Prostate gland (tissue), 2 donors: ENCODE results near the gene POFUT2. TPM values are rescaled to one million over a fixed set of nuclear protein-coding genes. Genes with fewer than 3 reads are reported as not detected.
"Not testable (repeated sequence)": the region's sequence is repeated elsewhere in the genome, so short reads cannot be mapped to it uniquely, and the experiment has no call there.

Source experiments
- DNase-seq: peaks from one replicate; pipeline ENCODE4 v3.0.0-alpha.2; 2019; ENCODE audit warnings: low spot score
- H3K27ac ChIP-seq, 2 donors: fragments of 200-600 bp; sonication (generic); 2 replicates each; pipeline ENCODE4 v1.5.1; 2017 to 2019
- H3K27me3 ChIP-seq: fragments of 200-600 bp; sonication (generic); replicated peaks from 2 replicates; pipeline ENCODE4 v1.5.1; 2019; ENCODE audit not compliant: insufficient read depth
- H3K36me3 ChIP-seq, 2 donors: fragments of 200-600 bp; sonication (generic); 1 replicate in 1 of 2; 2 replicates in 1 of 2; pipeline versions ENCODE4 v1.5.1 to v1.8.1; 2017 to 2019
- H3K4me1 ChIP-seq: fragments of 200-600 bp; sonication (generic); replicated peaks from 2 replicates; pipeline ENCODE4 v1.5.1; 2019
- H3K4me3 ChIP-seq, 2 donors: fragments of 200-600 bp; sonication (generic); 2 replicates each; pipeline ENCODE4 v1.5.1; 2017 to 2019
- H3K9me3 ChIP-seq: fragments of 200-600 bp; sonication (generic); 2 replicates; pipeline ENCODE4 v1.5.1; 2017
- POLR2A ChIP-seq: fragments of 450-650 bp; IDR thresholded peaks from one replicate; pipeline ENCODE4 v1.6.1; 2016; ENCODE audit warnings: antibody characterized with exemption, mild to moderate bottlenecking
- POLR2AphosphoS5 ChIP-seq: sonication (generic); formaldehyde crosslinking; IDR thresholded peaks from one replicate; pipeline ENCODE4 v1.6.1; 2017; ENCODE audit warnings: antibody characterized with exemption
- WGBS: methylation state at CpG from one replicate; pipeline ENCODE4 v1.1.5; 2018; 5-methylcytosine and 5-hydroxymethylcytosine counted together
- intact Hi-C: fragments of 100-400 bp; cut with DNase I; formaldehyde crosslinking; loops from one replicate; pipeline ENCODE4 v1.14.2; 2022
- total RNA-seq, 2 donors: library from RNA; depleted of rRNA; stranded (reverse); fragments of >200 nt; gene quantifications; one replicate each; pipeline ENCODE4 v1.1.0, GENCODE V29; 2016
- TF ChIP-seq, protein P1 (sequence below), 4 experiments: fragments of 200-600 bp in 2 of 4; fragments of 450-650 bp in 2 of 4; sonication (generic) in 2 of 4; IDR thresholded peaks; 1 replicate in 3 of 4; 2 replicates in 1 of 4; pipeline ENCODE4 v1.5.1; 2016 to 2019; ENCODE audit warnings: antibody characterized with exemption in 4 of 4, mild to moderate bottlenecking in 2 of 4, moderate library complexity in 2 of 4

Gene POFUT2
- total RNA-seq, 2 donors from 2014 or later, result 20.2 to 52.4 TPM

DNA sequence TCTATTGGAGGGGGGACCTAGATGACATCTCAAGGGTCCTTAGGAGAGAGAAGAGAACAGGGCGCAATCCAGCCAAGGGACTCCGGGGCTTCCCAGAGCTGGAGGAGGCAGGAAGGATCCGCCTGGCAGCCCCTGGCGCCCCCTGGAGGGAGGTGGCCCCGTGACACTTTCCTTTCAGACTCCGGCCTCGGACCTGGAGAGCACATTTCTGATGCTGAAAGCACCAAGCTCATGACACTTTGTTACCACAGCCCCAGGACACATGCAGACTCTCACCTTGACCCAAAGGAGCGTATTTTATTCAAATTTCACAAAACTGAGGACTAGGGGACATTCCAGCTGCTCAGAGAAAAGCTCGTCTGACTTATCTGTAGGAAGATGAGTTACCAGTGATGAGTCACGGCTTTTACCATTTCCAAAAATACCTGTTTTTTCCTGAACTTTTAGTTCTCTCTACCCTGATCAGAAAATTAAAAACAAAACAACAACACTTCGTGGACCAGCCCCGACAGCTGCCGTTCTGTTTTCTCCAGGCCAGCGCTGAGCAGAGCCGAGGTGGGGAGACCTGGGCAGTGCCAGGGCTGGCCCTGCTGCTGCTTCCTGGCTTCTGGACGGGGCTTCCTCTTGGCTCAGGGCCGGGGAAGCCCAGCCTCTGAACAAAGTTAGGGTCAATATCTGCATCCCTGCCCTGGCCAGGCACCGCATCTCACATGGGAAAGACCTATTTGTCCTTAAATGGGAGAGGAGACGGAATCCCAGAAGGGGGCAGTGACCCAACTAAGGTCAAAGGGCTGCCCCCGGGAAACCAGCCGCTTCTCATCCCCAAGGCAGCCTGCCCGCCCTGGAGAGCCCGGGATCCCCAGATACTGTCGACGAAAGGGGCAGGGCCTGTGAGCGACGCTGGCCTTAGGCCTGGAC is 21.6 kb upstream of the POFUT2 start:
- no peaks in the 10 kb centered on the region for H3K36me3 ChIP-seq
- no peak overlapping the region for H3K4me3 ChIP-seq
- H3K27me3 ChIP-seq, result peaks cover 5% of the 10 kb centered on the region
- 73% methylated on average over 27 of the region's 27 CpGs for WGBS
- no peaks in the 10 kb centered on the region for H3K9me3 ChIP-seq
- peak overlapping the region; percentile 19 to 29 for H3K27ac ChIP-seq
- no peak for DNase-seq
- H3K4me1 ChIP-seq, result no peaks in the 10 kb centered on the region
- TF ChIP-seq POLR2AphosphoS5, result no peak
- TF ChIP-seq, protein P1, sequence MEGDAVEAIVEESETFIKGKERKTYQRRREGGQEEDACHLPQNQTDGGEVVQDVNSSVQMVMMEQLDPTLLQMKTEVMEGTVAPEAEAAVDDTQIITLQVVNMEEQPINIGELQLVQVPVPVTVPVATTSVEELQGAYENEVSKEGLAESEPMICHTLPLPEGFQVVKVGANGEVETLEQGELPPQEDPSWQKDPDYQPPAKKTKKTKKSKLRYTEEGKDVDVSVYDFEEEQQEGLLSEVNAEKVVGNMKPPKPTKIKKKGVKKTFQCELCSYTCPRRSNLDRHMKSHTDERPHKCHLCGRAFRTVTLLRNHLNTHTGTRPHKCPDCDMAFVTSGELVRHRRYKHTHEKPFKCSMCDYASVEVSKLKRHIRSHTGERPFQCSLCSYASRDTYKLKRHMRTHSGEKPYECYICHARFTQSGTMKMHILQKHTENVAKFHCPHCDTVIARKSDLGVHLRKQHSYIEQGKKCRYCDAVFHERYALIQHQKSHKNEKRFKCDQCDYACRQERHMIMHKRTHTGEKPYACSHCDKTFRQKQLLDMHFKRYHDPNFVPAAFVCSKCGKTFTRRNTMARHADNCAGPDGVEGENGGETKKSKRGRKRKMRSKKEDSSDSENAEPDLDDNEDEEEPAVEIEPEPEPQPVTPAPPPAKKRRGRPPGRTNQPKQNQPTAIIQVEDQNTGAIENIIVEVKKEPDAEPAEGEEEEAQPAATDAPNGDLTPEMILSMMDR (IDR thresholded peaks at IDR 0.05), result peak in 2 of 4 experiments; percentile 23 to 41
- no peak for TF ChIP-seq POLR2A
- intact Hi-C loops, result loop anchor here (5.0 kb wide), 1 partner anchor 53 kb away; no protein-coding TSS in a partner anchor

DNA sequence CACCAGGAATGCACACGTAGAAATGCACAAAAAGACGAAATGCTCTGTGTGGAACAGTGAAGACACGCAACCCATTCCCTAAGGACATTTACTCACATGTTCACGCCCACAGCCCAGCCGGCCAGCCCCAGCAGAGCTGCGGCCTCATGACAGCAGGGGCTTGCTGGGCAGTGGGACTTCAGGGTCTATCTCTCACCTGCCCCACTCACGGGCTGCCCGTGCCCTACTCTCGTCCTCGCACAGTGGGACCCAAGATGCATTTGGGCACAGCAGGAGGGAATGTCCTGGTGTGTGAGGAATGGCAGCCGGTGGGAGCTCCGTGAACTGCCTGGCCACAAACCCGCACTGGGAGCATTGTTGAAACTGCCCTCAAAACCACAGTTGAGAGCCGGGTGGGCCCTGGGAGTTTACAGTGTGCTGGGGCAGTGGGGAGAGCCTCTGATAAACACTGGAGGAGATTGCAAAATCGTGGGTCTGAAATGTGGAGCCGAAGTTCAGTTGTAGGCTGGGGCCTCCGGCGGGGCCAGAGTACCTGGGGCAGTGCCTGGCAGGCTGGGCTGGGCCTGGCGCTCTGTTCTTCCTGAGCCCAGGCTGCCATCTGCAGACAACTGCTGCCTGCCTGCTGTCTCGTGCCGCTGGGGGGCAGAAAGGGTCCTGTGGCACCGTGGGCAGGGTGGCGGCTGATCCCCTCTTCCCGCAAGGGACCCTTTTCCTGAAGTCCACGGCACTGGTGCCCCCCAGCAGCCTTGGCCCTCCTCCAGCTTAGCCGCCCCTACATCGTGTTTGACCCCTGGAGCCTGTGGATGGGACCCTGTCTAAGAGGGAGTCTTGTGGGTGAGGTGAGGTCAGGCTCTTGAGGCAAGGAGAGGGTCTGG is 20.7 kb upstream of the POFUT2 start:
- TF ChIP-seq POLR2AphosphoS5 (no peak), POLR2A (no peak)
- TF ChIP-seq, protein P1 (IDR thresholded peaks at IDR 0.05), result no peak
- Histone ChIP-seq H3K36me3 (no peaks in the 10 kb centered on the region), H3K9me3 (no peaks in the 10 kb centered on the region), H3K27ac (peak overlapping the region; percentile 19 to 29), H3K27me3 (peaks cover 5% of the 10 kb centered on the region), H3K4me1 (no peaks in the 10 kb centered on the region), H3K4me3 (no peak overlapping the region)
- no peak for DNase-seq
- intact Hi-C loops, result loop anchor here (5.0 kb wide), 1 partner anchor 54 kb away; no protein-coding TSS in a partner anchor
- WGBS, result 77% methylated on average over 26 of the region's 27 CpGs

DNA sequence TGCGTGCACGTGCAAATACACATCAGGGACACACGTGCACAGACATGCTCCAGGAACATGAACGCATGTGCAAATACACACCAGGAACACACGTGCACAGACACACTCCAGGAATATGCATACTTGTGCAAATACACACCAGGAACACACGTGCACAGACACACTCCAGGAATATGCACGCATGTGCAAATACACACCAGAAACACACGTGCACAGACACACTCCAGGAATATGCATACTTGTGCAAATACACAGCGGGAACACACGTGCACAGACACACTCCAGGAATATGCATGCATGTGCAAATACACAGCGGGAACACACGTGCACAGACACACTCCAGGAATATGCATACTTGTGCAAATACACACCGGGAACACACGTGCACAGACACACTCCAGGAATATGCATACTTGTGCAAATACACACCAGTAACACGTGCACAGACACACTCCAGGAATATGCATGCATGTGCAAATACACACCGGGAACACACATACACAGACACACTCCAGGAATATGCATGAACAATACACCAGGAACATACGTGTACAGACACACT is 20.0 kb upstream of the POFUT2 start:
- not testable (repeated sequence) for DNase-seq, H3K36me3 ChIP-seq, H3K4me3 ChIP-seq, H3K9me3 ChIP-seq, H3K27me3 ChIP-seq, H3K27ac ChIP-seq, H3K4me1 ChIP-seq
- intact Hi-C loops, result loop anchor here (5.0 kb wide), 1 partner anchor 55 kb away; no protein-coding TSS in a partner anchor
- WGBS, result 82% methylated on average over 17 of the region's 17 CpGs

DNA sequence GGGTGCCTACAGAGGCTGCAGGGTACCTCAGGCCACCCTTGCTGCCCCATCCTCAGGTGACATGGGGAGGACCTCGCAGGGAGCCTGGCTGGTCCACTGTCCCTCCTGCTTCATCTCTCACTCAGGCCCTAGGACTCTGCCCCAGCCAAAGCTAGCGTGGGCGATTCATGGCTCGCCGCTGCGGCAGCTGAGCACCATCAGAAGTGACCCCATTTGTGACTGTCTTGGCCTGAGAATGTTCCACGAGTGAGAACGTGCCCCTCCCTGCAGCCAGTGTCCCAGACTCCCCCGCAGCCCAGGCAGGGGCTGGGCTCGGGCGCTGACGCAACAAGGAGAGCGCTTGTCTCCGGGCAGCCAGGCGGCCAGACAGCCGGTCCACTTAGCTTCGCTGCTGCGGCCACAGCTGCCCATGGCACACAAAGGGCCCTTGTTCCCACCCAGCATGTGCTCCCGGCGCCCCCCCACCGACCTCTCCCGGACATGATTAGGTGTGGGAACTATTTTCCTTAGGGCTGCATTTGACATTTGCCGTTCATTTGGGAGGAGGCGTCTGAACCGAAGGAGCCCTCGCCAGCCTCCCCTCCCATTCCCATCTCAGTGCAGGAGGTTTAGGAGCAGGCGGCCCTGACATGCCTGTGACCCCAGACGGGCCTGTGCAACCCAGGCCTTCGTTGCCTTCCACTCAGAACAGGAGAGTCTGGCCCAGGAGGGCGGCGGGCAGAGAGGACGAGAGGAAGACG is 19.3 kb upstream of the POFUT2 start:
- intact Hi-C loops, result loop anchor here (5.0 kb wide), 1 partner anchor 55 kb away; no protein-coding TSS in a partner anchor
- WGBS, result 36% methylated on average over 33 of the region's 33 CpGs
- DNase-seq, result no peak
- TF ChIP-seq POLR2AphosphoS5 (peak; percentile 48), POLR2A (no peak)
- TF ChIP-seq, protein P1 (IDR thresholded peaks at IDR 0.05), result no peak
- no peak overlapping the region for H3K4me3 ChIP-seq
- no peaks in the 10 kb centered on the region for H3K36me3 ChIP-seq
- peak overlapping the region in 1 of 2 donors; percentile 50 for H3K27ac ChIP-seq
- H3K9me3 ChIP-seq, result no peaks in the 10 kb centered on the region
- H3K4me1 ChIP-seq, result no peaks in the 10 kb centered on the region
- H3K27me3 ChIP-seq, result peaks cover 5% of the 10 kb centered on the region
